HG02759 (cell line): Measurements from ENCODE around the gene GRM8.
"Not testable (repeated sequence)": the region's sequence is repeated elsewhere in the genome, so short reads cannot be mapped to it uniquely, and the experiment has no call there.

Source experiments
- ATAC-seq: cut with Tn5 transposase; IDR thresholded peaks from one replicate; pipeline ENCODE4 v1.9.1; 2021; ENCODE audit warnings: mild to moderate bottlenecking, moderate library complexity; ENCODE audit not compliant: unreplicated experiment

GRM8 gene

DNA sequence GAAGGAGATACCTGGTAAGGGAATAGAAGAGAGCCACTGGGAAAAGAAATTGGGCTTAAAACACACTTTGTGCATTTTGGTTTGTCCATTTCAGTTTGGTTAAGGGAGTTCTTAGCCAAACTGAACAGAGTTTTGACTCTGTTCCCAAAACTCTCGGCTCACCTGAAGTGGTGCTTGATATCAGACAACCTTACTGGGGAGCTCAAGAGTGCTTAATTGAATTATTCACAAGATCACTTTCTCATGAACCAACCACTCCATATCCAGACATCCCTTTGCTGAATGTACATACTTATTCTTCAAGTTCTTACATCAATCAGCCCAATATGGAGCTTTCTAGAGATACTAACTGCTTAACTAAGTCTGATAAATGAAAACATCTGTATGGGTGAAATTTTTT is 413.1 kb downstream of the GRM8 start:
- no peak for ATAC-seq

DNA sequence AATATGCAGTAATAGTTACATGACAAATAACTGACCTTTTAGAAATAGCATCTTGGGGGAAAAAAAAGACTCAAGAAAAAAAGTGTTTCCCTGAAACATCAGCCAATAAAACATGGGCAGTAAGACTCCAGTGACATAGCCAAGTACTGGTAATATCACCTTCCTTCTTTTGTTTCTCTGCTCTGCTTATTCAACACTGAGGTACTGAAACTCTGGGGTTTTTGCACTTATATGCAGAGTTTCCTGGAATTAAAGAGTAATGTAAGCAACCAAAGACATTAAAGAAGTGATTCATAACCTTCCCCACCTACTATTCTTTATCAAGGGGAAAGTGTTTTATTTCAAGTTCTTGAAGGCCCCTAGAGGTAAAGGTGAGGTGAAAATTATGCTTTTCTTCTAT is 414.5 kb downstream of the GRM8 start:
- no peak for ATAC-seq

DNA sequence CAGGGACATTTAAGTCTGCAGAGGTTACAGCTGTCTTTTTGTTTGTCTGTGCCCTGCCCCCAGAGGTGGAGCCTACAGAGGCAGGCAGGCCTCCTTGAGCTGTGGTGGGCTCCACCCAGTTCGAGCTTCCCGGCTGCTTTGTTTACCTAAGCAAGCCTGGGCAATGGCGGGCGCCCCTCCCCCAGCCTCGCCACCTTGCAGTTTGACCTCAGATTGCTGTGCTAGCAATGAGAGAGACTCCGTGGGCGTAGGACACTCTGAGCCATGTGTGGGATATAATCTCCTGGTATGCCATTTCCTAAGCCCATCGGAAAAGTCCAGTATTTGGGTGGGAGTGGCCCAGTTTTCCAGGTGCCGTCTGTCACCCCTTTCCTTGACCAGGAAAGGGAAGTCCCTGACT is 421.5 kb downstream of the GRM8 start:
- ATAC-seq, result not testable (repeated sequence)

DNA sequence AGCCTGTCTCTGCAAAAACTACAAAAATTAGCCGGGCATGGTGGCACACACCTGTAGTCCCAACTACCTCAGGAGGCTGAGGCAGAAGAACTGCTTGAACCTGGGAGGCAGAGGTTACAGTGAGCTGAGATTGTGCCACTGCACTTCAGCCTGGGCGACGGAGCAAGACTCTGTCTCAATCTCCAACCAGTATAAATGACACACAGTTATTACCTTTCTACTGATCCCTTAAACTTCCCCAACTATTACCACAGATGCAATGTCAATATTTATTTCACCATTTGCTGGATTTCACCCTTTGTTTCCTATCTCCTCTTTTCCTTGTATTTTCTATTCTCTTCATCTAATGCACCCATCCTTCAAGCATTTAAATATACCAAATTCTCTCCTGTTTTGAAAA is 431.8 kb downstream of the GRM8 start:
- ATAC-seq, result no peak

DNA sequence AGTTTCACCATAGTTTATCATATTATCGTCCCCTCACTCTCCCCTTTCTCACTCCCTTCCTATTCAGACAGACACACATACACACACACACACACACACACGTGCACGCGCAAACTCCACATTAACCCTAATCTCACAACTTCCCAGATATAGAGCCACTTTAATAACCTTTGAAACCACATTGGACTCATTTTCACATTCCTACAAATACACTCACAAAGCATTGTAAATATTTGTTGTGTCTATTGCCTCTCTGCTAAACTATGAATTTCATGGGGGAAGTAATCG is 433.6 kb downstream of the GRM8 start:
- ATAC-seq, result no peak

DNA sequence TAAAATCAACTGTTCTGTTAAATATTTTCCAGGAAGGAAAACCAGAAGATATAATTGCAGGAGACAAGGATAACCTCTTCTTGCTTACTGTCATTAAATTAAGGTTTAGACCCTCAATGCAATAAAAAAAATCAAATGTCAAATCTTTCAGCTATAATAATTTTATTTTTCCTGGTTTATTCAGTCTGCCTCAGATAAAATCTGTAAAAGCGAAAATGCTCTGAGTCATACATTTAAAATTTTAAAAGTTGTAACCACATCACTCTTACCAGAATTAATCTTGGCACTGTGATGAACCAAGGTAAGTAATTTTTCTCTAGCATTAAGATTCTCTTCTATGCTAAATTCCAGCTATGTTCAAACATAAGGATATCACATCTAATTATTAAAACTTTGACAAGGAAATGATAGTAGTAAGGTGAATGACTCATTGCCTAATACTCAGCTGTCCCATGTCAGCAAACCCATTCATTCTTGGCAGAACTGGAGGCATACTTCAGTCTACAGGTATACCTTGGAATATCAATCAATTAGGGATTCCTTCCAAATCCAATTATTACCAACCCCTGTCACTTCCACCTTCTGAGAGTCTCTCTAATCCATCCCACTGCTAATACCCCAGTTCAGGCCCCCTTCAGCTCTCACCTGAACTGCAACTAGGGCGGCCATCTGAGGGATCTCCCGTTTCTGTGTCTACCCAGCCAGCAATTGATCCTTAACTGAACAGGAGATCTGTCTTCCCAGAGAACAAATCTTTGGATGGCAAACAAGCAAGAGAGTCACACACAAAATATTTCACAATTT is 434.1 kb downstream of the GRM8 start:
- no peak for ATAC-seq

DNA sequence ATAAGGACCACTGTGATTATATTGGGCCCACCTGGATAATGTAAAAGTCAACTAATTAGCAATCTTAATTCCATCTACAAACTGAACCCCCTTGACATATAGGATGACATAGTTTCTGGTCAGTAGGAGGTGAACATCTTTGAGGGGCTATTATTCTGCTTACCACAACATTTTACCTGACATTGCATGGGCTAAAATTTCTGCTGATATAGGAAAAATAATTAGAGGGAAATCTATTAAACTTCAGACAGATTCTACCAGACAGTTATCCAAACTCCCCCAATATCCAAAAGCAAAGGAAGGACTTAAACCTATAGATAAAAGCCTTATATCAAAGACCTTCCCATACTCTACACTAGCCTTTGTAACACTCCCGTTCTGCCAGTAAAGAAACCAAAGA is 443.6 kb downstream of the GRM8 start:
- no peak for ATAC-seq

DNA sequence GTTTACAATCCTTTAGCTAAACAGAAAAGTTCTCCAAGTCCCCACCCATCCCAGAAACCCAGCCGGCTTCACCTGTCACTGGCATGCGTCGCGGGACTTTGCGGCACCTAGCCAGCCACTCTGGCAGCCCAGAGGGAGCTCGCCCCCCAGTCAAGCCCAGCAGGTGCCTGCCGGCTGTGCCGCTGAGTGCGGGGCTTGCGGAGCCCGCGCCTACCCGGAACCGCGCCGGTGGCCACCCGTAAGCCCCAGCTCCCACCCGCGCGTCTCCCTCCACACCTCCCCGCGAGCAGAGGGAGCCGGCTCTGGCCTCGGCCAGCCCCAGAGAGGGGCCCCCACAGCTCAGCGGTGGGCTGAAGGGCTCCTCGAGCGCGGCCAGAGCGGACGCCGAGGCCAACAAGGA is 446.1 kb downstream of the GRM8 start:
- no peak for ATAC-seq

DNA sequence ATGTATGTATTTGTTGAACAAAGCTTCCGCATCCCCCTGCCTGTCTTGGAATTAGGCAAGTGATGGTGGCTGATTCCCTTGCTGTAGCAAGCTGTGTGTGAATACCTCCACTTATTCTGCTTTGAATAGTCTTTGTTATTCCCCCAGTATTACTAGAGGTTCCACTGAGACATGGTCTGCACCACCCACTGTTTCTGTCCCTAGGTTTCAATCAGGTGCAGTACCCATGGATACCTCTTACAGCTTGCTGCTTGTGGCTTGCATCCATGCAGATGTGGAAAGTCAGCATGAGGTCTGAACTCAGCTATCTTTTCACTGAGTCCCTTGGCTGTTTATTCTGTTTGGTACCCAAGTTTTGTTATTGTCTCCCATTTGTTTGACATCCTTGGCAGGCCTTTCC is 447.4 kb downstream of the GRM8 start:
- ATAC-seq, result no peak

DNA sequence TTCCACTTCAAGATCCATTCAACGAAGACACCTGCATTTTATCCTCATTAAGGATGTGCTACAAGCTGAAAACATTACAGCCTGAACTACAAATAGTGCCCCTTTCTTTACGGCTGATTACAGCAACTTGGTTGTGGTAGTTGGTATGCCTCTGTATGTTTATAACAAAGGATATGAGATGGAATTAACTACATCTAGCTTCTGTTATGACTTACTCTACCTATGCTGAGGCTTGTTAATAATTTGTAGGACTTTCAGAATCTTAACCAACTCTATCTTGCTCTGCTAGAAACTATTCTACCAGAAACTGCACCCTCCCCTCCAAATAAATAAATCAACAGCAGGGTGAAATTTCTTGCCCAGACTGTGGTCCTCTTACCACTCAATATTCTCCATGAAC is 448.1 kb downstream of the GRM8 start:
- peak; percentile 68 for ATAC-seq

DNA sequence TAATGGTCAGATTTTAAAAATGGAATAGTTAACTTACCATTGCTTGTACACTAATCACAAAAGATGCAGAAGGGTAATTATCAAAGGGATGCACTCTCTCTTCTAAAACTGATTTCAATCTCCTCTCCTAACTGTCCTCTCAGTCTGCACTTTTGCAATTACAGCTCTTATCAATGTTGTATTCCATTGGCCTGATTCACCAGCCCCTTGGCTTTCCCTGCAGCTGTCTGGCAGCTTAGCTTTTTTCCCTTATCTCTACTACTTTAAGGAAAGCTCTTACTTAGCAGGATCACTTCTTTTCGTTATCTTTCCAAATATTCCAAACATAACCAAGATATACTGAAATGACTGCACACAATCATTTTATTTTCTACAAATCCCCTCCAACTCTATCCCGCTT is 448.8 kb downstream of the GRM8 start:
- ATAC-seq, result no peak

DNA sequence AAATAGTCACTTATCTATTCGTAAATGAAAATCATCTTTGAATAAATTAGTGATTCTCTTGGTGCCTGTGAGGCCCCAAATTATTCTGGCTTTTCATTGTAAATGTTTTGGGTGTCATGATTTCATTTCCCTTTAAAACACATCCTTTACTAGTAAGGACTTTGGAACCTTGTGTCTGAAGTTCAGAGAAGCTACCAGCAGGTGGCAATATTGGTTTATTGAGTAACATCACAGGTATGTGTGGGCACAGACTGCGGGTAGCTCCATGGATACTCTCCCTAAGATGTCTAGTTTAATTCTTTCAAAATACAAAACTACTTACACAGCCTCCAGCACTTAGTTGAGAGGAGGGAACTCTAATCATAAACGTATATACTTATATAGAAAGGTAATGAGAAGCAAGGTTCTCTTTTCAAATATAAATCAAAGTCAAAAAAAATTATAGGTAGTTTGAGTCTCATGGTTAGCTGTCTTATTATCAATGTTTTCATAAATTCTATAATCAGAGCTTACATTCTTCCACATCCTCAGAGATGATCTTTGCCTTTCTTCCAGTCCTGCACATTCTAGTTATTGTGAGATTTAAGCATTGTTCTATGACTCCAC is 449.6 kb downstream of the GRM8 start:
- peak; percentile 88 for ATAC-seq

DNA sequence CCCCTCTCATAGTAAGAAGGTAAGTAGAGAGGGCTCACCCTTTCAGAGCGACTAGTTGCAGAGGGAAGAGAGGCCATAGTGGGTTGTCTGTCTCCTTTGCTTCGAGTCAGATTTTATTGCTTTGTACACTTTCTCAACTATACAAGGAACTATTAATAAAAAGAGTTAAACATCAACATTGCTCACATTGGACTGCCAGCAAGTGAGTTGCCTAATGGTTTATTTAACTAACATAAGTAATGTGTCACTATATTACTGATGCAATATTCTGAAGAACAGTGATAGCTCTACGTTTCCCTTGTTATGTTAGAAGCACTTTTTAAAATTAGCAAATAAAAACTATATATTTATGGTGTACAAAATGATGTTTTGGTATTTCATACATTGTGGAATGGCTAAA is 451.0 kb downstream of the GRM8 start:
- ATAC-seq, result no peak

DNA sequence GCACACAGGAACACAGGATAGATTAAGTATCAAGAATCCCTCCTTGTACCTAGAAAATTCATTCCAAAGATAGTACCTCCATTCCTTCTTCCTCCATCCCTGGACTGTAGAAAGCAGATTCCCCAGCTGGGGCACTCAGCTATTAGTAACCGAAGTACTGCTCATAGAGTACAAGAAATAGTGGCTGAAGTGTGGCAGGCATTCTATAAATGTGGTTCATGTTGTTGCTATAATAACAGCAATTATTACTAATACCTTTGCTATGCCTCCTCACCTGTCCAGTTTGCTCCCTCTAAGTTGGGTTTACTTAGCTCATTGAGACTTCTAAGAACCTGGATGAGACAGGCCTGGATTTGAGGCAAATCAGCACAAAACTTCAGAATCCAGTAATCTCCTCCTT is 453.2 kb downstream of the GRM8 start:
- ATAC-seq, result no peak

DNA sequence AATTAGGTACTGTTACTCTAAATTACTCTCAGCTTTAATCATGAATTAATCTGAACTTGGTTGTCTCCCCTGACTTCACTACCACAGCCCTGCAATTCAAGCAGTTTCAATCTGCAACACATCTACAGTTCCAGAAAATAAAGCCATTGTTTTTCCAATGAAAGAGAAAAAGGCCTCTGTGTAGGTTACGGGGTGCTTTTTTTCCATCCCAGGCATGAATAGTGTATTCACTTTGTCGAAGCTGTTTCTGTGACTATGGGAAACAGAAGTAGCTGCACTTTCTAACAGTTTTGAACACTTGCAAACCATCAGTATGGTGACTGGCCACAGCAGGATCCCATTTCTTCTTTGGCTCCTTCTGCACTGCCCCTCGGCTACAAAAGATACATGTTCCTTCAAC is 460.2 kb downstream of the GRM8 start:
- no peak for ATAC-seq

DNA sequence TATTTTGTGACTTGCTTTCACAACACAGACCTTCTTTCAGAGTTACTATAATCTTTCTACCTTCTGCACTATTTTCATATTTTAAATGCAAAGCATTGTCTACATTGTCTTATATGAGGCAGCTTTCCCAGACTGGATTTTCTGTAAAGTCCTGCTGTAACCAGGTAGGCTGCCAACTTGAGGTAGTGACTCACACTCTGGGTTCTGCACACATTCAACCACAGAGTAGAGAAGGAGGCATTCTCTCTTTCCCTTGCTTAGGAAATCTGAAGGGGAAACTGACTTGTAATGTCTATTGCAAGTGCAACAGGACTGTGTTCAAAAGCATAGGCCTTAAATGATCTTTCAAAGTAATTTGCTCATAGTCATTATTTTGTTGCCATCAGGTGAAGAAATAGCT is 461.4 kb downstream of the GRM8 start:
- ATAC-seq, result no peak

DNA sequence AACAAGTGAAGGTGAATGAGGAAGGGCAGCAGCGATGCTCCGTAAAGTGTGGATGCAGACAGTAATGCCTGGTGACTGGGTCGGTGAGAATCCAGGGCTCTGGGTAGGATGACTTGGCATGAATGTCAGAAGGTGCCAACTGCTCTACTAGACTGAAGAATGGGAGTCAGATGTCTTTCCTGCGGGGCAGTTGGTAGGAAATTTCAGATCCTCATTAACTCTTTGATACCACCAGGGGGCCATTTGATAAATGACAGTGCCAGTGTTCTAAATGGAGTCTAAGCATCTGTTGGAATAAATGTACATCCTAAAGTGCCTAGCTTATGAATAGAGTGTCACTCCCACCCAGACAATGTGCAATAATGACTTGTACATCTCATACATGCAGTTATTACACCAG is 462.0 kb downstream of the GRM8 start:
- ATAC-seq, result no peak

DNA sequence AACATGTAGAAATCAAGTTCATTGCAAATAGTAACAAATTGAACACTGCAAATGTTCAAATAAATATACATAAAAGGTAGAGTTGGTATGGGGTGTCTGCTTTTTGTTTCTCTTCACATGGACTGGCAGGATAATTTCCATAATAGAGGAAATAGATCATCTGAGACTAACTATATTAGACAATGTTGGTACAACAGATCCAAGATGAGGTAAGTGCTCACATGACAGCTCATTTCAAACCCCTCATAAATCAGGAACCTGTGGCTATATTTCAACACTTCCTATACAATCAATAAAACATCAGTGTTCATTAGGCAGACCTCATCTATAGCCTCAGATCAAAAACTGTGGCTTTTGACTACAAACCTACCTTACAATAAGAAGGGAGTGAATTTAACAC is 469.1 kb downstream of the GRM8 start:
- ATAC-seq, result no peak

DNA sequence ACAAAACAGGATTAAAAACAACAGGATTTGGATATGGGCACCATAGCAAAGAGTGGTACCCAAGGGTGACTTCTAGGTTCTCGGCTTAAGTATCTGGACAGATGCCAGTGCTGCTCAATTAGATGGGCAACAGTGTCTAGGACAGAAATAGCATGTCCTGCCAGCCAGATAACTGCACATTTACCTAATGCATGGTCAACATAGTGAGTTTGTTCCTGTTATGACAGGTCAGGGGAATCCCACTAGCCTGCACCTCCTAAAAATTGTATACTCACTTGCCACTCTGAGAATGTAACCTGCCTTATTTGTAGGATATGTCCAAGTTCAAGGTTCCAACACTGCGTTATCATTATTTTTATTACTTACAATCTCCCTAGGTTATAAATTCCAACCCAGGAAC is 471.7 kb downstream of the GRM8 start:
- ATAC-seq, result peak; percentile 97

DNA sequence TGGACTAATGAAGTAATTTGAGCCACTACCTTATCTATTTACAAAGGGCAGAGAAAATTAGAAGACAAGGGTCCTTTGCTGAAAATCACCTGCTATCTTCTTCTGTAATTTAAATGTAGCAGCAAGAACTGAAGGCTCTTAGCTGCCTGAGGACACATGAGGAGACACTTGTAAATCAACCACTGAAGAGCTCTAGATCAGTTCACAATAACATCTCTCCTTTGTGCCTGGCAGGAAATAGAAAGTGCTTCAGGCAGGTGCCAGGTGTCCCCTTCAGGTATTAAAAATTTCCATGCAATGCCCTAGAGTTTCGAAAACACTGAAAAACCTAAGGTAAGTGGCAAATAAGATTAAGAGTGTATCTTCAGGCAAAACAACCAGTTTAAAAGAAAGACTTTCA is 474.6 kb downstream of the GRM8 start:
- ATAC-seq, result no peak

DNA sequence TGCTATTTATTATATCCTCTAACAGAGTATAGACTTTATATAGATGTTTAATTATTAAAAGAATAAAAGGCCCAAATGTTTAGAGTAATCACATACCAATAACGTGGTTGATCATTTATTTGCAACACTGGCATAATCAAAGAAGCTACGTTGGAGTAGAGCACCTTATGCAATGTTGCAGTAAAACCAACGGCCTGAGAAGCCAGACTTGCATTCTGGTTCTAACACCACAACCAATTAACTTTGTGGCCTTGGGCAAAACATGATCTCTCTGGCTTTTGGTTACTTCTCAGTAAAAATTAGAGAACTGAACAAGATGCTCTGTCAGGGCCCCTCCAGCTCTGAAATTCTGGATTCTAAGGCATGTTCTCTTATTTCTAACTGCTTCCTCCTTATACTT is 476.2 kb downstream of the GRM8 start:
- ATAC-seq, result no peak

DNA sequence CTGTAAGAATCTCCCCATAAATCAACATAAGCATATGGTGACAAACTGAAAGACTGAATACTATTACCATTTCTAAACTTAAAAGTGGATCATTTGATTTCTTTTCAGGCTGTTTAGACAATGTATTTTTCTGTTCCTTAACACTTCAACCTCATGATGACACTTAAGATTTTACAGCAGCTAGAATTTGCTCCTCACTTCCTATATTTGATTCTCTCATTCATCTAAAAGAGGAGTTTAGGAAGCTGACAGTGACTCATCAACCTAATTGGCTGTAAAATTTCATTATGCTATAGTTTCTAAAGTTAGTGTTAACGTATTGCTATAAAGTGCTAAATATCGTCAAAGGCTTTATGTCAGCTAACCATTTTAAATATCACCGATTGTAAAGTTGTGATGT is 478.7 kb downstream of the GRM8 start:
- ATAC-seq, result no peak

DNA sequence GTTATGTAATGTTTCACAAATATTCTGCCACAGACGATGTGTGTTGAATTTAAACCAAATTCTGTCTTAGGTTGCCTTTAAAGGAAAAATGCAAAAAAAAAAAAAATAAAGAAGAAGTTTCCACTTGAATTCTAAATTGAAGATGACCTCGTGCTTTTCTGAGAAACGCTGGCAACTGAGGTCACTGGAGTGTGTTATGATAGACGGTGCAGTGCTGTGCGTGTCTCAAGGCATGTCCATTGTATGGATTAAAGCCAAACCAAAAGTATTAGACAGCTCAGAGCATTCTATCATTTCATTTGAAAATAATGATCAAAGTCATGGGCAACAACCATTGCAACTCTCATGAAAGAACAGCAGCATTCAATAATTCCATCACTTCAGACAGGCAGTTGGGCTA is 483.9 kb downstream of the GRM8 start:
- ATAC-seq, result no peak
